Calu3 (cell line): ENCODE measurements around the gene NR2F1-AS1. TPM values are rescaled to one million over a fixed set of nuclear protein-coding genes. Genes with fewer than 3 reads are reported as not detected.

ENCODE experiments used
- BruUV-seq: library from RNA; stranded (reverse); fragments of 400-500 nt; replicated peaks from 2 replicates; lab custom pipeline; 2021; lab: Mats Ljungman, UMichigan
- CTCF ChIA-PET: fragments of 300-600 bp; sonication (Branson Sonifier 250); formaldehyde crosslinking; loops from one replicate; lab custom pipeline; 2022; ENCODE audit warnings: antibody characterized with exemption; lab: Charles Lee
- DNase-seq: peaks from one replicate; pipeline ENCODE4 v3.0.0; 2022
- H3K27ac Mint-ChIP-seq: one replicate; pipeline ENCODE4 v1.8.0; 2022; ENCODE audit warnings: mixed read lengths; ENCODE audit not compliant: unreplicated experiment
- H3K27me3 Mint-ChIP-seq: one replicate; pipeline ENCODE4 v1.8.0; 2022; ENCODE audit warnings: mixed read lengths; ENCODE audit not compliant: unreplicated experiment
- H3K36me3 Mint-ChIP-seq: one replicate; pipeline ENCODE4 v1.8.0; 2022; ENCODE audit warnings: mild to moderate bottlenecking, moderate library complexity, mixed read lengths; ENCODE audit not compliant: insufficient read depth, unreplicated experiment
- H3K4me1 Mint-ChIP-seq: one replicate; pipeline ENCODE4 v1.8.0; 2022; ENCODE audit warnings: mild to moderate bottlenecking, low read depth, mixed read lengths; ENCODE audit not compliant: unreplicated experiment
- H3K4me3 Mint-ChIP-seq: one replicate; pipeline ENCODE4 v1.8.0; 2022; ENCODE audit warnings: mild to moderate bottlenecking, low read depth, moderate library complexity, mixed read lengths; ENCODE audit not compliant: unreplicated experiment
- H3K9me3 Mint-ChIP-seq: one replicate; pipeline ENCODE4 v1.8.0; 2022; ENCODE audit warnings: low read depth, mixed read lengths; ENCODE audit not compliant: unreplicated experiment
- intact Hi-C: fragments of 100-400 bp; cut with micrococcal nuclease; formaldehyde crosslinking; loops from one replicate; pipeline ENCODE4 v1.10.0; 2022; ENCODE audit not compliant: unreplicated experiment
- total RNA-seq: library from RNA; stranded (reverse); gene quantifications from 2 replicates; pipeline ENCODE4 v1.2.3, GENCODE V29; 2022
- TF ChIP-seq, protein P1 (sequence below): fragments of 200-600 bp; IDR thresholded peaks from one replicate; pipeline ENCODE4 v1.8.0; 2022; ENCODE audit warnings: antibody characterized with exemption; ENCODE audit not compliant: unreplicated experiment

Gene NR2F1-AS1
- total RNA-seq, 1 experiment from 2014 or later = 20.9 TPM

DNA sequence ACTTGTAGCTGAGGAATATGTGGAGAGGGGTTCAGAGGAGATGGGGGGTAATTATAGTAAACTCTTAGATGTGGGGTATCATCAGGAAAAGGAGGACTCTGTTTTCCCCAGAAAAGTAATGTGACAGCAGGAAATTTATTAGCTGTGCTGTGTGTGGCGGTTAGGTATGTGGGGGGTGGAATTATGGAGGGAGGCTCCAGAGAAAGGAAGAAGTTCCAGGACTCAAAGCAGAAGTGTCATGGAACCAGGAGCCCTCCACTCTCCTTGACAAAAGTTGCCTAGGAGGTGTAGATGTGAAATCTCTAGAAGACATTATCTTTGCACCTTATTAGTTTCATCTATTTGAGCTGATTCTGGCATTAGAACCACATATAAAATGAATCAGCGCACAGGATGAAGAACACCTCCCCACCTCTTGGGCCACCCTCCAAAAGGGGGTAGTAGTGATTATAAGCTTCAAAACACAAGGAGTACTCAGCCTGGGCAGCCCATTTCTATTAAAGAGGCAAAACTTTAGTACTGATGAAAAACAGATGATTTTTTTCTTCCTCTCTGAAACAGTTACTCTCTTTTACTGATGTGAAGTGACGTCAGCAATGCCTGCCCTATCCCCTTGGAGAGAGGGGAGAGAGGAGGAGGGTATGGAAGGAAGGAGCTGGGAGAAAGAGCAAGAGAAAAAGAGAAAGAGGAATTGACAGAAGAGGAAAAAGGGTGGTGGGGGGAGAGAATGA lies 20.2 kb upstream of the NR2F1-AS1 start:
- no peak for DNase-seq
- Mint-ChIP-seq H3K9me3 (no peaks in the 10 kb centered on the region), H3K27ac (no peak overlapping the region), H3K36me3 (no peaks in the 10 kb centered on the region), H3K27me3 (no peaks in the 10 kb centered on the region), H3K4me3 (no peak overlapping the region), H3K4me1 (no peaks in the 10 kb centered on the region)
- no TSS peak for BruUV-seq
- CTCF ChIA-PET = no interaction called here
- intact Hi-C loops = no loop called here
- TF ChIP-seq, protein P1, sequence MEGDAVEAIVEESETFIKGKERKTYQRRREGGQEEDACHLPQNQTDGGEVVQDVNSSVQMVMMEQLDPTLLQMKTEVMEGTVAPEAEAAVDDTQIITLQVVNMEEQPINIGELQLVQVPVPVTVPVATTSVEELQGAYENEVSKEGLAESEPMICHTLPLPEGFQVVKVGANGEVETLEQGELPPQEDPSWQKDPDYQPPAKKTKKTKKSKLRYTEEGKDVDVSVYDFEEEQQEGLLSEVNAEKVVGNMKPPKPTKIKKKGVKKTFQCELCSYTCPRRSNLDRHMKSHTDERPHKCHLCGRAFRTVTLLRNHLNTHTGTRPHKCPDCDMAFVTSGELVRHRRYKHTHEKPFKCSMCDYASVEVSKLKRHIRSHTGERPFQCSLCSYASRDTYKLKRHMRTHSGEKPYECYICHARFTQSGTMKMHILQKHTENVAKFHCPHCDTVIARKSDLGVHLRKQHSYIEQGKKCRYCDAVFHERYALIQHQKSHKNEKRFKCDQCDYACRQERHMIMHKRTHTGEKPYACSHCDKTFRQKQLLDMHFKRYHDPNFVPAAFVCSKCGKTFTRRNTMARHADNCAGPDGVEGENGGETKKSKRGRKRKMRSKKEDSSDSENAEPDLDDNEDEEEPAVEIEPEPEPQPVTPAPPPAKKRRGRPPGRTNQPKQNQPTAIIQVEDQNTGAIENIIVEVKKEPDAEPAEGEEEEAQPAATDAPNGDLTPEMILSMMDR = no peak

DNA sequence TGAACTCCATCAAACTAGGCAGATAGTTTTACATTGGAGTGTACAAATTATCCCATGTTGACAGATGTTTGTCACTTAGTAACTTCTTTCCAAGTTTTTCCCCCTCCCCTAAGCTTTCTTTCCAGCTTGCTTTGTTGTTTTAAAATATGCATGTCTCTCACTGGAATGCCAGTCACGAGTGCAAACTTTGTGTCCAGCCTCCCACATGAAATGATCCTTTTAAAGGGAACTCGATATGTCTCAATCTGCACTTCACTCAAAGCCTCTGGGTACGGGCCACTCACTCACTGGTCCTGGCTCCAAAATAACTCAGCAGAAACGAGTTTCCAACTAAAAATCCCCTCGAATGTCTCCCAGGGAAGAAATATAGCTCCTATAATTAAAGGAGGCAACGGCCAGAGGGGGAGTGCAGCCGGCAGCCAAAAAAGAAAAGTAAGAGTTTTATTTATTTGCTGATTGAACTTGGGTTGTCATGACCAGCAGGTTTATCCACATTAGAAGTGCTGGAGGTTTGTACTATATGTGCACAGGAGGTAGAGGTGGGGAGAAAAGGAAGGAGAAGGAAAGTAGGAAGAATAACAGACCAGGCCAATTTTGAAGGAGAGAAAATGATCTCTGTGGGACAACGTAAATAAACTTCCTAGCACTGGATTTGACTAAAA lies 19.5 kb upstream of the NR2F1-AS1 start:
- no peak overlapping the region for H3K27ac Mint-ChIP-seq
- CTCF ChIA-PET = no interaction called here
- intact Hi-C loops = no loop called here
- no peaks in the 10 kb centered on the region for H3K9me3 Mint-ChIP-seq
- TF ChIP-seq, protein P1 = no peak
- no peak for DNase-seq
- H3K4me3 Mint-ChIP-seq = no peak overlapping the region
- H3K27me3 Mint-ChIP-seq = no peaks in the 10 kb centered on the region
- BruUV-seq = no TSS peak
- no peaks in the 10 kb centered on the region for H3K4me1 Mint-ChIP-seq
- no peaks in the 10 kb centered on the region for H3K36me3 Mint-ChIP-seq

DNA sequence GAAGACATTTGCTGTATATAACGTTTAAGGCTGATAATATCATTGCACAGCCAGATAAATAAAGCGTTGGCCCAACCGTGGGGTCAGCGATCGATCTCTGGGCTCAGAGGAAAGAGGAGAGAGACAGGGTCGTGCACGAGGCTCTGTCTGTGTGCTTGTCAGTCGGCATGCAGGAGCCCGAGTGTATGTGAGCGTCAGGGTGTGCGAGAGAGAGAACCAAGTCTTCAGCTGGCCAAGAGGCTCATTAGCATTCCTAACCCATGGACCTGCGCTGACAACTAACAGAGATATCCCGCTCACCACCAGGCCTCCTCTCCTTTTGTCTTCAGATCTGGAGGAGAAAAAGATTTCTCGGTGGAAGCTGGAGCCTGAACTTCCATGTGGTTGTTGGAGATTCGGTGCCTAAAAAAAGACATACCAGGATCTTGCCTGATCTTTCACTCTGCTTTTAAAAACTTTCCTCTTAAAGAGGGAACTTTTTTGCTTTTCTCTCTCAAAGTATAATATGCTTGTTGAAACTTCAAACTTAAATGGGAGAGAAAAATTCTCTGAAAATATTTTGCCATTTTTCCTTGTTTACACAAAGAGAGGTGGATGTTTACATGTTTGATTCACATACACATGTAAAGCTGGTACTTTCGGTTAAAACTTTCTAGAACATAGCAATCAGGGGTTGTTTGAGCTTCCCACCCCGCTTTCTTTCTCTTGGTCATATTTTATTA lies 18.5 kb upstream of the NR2F1-AS1 start:
- H3K4me3 Mint-ChIP-seq = no peak overlapping the region
- no peaks in the 10 kb centered on the region for H3K27me3 Mint-ChIP-seq
- H3K36me3 Mint-ChIP-seq = no peaks in the 10 kb centered on the region
- TF ChIP-seq, protein P1 = no peak
- intact Hi-C loops = no loop called here
- no peak for DNase-seq
- H3K4me1 Mint-ChIP-seq = no peaks in the 10 kb centered on the region
- CTCF ChIA-PET = no interaction called here
- BruUV-seq = no TSS peak
- no peak overlapping the region for H3K27ac Mint-ChIP-seq
- H3K9me3 Mint-ChIP-seq = no peaks in the 10 kb centered on the region

DNA sequence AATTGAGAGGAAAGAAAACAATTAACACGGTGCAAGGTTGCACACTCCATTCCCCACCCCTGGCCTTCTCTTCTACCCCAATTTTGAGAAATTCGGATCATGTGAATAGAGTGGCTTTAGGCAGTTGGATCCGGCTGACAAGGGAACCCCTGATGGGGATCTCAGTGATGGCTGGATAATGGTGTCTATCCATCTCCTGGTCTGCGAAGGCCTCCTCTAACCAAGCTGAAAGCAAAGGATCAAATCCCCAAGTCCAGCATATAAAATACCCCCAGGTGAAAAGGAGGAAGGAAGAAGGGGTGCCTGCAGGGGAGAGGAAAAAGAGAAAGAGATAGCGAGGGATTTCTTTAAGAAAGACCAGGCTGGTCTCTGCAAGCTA lies 18.0 kb upstream of the NR2F1-AS1 start:
- CTCF ChIA-PET = interaction anchor here (0.6 kb wide), 1 partner anchor 176 kb away, joined by 3 read pairs; no protein-coding TSS in a partner anchor
- H3K4me1 Mint-ChIP-seq = no peaks in the 10 kb centered on the region

More for the DNA sequence above, 18.0 kb upstream of the NR2F1-AS1 start:
- BruUV-seq = no TSS peak
- TF ChIP-seq, protein P1 = no peak
- Mint-ChIP-seq H3K36me3 (no peaks in the 10 kb centered on the region), H3K27me3 (no peaks in the 10 kb centered on the region), H3K4me3 (no peak overlapping the region), H3K9me3 (no peaks in the 10 kb centered on the region), H3K27ac (no peak overlapping the region)
- DNase-seq = no peak
- intact Hi-C loops = no loop called here
